ENCODE measurements around the gene AQP7.

DNA sequence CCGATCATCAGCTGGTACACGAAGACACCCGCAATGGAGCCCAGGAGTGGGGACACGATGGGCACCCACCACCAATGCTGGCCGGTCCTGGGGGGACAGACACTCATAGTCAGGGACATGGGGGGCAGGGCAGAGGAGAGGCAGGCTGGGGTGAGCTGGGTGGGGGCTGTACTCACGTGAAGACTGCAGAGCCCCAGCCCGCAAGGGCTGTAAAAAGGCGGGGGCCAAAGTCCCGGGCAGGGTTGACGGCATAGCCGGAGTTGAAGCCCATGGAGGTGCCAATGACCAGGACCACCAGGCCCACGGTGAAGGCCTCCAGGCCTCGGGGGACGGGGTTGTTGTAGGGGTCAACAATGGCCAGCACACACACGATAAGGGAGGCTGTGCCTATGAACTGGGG, 39.8 kb upstream of the AQP7 start:
- TF ChIP-seq, protein P1, sequence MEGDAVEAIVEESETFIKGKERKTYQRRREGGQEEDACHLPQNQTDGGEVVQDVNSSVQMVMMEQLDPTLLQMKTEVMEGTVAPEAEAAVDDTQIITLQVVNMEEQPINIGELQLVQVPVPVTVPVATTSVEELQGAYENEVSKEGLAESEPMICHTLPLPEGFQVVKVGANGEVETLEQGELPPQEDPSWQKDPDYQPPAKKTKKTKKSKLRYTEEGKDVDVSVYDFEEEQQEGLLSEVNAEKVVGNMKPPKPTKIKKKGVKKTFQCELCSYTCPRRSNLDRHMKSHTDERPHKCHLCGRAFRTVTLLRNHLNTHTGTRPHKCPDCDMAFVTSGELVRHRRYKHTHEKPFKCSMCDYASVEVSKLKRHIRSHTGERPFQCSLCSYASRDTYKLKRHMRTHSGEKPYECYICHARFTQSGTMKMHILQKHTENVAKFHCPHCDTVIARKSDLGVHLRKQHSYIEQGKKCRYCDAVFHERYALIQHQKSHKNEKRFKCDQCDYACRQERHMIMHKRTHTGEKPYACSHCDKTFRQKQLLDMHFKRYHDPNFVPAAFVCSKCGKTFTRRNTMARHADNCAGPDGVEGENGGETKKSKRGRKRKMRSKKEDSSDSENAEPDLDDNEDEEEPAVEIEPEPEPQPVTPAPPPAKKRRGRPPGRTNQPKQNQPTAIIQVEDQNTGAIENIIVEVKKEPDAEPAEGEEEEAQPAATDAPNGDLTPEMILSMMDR (conservative IDR thresholded peaks at IDR 0.05), result no peak
- TF ChIP-seq EZH2 (IDR thresholded peaks at IDR 0.05; ENCODE audit: low read depth), result no peak
